HS-5 (cell line): Measurements from ENCODE around the gene NTRK3.

Source experiments
- DNase-seq: peaks from one replicate; pipeline ENCODE4 v3.0.0-alpha.2; 2012; ENCODE audit warnings: low read depth

Gene NTRK3

DNA sequence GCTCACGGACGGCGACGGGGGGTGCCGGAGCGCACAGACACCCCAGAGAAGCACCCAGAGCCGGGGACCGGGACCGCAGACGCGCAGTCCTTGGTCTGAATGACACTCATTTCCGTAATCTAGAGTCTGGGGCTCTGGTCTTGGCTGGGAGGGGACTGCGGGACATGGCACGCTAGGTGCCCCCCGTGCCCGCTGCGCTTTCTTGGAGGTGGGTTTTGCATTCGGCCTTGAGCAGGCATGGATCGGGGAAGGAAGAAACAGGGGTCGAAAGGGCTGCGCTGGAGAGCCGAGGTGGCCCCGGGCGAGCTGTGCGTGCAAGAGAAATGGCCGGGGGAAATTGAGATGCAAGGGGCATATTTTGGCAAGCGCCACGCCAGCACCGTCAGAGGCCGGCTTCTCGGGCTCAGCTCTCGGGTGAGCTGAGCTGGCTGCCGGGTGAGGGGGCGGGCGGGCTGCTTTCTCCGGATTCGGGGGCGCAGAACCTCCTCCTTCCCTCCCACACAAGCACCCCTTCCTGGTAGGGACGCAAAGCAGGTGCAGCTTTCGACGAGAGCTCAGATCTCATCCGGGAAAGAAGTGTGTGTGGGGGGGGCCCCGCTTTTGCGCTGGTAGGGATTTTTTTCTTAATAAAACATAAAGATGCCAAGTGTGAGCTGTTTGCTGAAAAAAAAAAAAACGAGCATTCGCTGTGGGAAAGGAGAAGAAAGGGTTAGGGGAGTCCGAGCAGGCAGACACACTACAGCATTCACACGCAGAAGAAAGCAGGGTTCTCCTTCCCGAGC lies 963 bp upstream of the NTRK3 start:
- DNase-seq, result no peak

DNA sequence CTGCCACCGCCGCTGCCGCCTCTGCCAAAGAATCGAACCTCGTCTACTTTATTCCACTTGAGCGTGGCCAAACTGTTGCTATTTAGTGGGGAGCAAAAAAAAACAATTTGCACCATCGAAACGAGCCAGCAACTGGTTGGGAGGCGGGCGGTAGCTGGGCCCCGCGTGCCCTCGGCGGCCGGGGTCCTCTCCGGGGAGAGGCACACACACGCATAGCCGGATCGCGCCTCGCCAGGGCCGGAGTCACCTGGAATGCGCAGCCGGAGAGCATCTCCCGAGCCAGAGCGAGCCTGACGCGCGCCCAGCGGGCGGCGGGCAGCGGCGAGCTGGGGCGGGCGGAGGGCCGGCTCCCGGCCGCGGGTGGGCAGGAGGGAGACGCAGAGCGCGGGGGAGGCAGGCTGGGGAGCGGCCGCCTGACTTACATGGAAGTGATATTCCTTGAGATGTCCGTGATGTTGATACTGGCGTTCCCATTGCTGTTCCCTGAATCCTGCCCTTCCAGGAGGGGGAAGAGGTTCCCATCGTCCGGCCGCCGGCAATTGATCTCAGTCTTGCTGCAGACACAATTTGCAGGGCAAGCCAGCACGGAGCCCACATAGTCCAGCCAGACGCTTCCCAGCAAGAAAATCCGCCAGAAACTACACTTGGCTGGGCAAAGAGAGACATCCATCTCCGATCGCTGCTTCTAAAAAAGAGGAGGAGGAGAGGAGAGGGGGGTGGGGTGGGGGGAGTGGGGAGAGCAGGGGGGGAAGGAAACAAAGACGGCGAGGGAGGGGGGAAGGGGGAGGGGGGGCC lies 858 bp downstream of the NTRK3 start:
- no peak for DNase-seq

DNA sequence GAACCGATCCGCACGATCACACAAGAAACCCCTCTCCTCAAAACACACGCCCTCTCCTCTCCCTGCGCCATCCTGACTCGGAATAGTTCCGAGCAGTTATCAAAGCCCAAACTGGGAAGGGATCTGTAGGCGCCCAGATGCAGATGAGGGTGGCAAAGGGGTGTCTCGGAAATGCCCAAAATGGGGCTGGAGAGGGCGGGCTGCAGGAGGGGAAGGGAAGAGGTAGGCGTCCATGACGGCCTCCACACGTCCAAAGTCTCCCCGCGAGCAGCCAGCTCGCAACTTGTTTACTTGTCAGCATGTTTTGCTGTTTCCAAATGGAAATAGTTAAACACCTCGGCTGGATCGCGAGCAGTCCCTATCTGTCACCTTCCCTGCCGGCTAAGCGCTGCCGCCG lies 1.5 kb downstream of the NTRK3 start:
- DNase-seq, result no peak

DNA sequence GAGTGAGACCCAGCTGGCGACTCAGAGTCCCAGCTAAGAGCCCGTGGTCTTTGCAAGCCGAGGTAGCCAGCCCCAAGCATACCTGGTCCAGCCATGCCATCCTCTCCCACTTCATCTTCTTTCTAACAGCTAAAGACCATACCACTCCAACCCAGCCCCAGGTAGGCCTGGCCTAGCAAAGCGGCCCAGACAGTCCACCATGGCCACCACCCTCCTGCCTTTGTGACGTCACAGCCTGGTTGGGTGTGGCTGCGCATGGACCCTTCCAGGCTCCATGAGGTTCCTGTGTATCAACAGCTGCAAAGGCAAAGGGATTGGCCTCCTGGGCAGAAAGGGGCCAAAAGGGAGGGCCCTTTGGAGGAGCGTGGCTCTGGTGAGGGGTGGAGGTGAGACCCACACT lies 4.1 kb downstream of the NTRK3 start:
- no peak for DNase-seq

DNA sequence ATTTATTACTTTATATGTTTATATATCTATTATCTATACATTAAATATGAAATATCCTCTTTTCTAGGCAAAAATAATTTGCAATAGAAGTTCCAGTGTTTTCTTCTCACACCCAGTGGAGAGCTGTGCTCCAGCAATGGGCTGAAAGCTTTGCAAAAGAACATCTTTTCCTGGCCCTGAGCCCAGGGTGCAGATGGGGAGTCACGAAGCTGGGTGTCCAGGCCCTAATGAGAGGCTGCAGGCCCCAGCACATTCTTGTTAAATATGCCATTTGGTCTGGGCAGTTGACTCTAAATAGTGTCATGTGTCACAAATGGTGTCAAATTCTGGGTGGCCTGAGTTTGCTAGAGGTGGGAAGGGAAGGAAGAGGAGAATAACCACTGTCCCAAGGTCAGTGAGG lies 5.7 kb downstream of the NTRK3 start:
- no peak for DNase-seq

GRCh38 chr15:88249220-88249619 lies 7.3 kb downstream of the NTRK3 start:
- no peak for DNase-seq

DNA sequence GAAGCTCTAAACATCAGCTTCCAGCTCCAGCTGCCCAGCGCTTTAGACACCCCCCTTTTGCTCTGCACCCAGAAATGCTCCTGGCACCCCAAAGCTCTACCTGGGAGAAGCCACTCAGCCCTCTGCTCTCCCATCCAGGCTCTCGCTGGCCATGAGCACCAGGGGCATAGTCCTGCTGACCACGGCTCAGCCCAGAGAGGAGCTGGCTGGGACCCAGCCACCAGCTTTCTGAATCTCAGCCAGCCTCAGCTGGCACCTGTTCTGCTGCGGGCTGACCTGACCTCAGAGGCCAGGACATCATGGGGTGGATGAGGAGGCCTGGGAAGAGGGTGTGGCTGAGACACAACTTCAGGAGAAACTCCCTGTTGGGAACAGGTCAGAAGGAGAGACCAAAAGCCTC lies 8.6 kb downstream of the NTRK3 start:
- no peak for DNase-seq

- DNase-seq, result peak; percentile 36
Measured at GRCh38 chr15:88246666-88247446, 9.7 kb downstream of the NTRK3 start.

GRCh38 chr15:88246081-88246480 lies 10.5 kb downstream of the NTRK3 start:
- DNase-seq, result no peak

DNA sequence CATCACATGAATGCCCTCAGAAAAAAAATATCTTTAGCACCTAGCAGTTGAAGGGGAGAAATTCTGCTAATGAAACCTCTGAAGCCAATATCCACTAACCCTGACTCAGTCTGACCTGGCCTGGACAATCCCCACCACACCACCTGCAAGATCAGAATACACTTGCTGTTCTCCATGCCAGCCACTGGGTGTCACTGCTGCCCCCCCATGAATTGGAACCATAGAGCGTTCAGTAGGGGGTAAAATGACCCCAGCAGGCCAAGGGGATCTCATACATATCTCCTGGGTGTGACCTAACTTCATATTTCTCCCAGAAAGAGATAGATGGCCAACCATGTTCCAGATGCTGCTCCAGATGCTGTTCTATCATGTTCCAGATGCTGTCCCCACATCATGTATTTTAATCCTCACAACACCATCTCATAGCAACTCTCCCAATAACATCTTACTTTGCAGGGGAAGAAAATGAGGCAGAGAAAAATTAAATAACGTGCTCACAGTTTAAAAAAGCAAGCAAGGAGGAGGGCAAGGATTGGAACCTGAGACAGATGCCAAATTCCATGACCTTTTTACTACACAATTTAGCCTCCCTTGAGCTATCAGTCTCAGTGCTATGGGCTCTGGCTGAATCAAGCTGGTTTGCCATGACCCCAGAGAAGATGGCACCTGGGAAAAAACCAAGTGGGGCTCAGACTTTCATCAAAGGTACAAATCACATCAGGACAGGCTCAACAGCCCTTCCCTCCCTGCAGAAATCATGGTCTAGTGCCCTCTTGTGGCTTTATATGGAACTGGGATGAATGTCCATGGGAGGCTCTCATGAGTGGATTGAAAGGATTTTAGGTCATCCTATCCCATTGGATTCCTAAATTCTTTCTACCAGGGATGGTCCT lies 12.4 kb downstream of the NTRK3 start:
- no peak for DNase-seq

DNA sequence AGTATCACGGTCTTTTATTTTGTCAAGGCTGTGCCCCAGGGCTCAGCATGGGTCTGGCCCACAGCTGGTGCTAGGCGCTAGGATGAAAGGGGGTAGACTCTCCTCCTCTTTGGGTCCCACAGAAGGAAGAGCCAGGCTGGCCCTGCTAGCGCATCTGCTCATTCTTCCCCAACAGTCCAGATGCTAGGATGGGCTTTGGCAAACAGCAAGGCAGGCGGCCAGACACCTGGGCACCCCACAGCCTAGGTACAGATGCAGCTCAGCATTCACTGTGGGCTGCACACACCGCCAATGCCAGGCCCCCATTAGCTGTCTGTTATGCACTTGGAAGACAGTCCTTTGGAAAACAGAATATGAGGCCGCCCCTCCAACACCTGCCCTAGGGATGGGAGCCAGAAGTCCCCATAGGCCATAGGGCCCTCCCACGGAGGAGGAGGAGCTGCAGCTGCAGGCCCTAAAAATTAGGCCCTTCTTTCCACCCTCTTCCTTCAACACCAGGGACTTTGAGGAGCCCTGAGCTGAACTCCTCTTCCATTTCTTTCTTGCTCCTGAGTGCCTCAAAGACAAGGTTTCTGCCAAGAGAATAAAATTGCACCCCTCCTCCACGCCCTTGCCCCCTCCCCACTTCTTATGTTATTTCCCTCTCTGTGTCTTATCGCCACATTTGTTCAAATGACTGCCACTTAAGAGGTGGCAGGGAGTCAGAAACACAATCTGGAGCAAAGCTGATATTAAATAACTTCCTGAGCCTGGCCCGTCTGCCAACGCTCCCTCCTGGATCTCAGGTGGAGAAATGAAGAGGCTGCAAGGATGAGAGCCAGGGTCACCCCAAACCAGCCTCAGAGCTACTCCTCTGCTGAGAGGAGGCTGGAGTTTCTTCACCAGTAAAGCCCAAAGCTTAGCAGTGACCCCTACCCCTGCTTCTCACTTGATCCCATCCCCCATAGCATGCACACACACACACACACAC lies 13.7 kb downstream of the NTRK3 start:
- no peak for DNase-seq

DNA sequence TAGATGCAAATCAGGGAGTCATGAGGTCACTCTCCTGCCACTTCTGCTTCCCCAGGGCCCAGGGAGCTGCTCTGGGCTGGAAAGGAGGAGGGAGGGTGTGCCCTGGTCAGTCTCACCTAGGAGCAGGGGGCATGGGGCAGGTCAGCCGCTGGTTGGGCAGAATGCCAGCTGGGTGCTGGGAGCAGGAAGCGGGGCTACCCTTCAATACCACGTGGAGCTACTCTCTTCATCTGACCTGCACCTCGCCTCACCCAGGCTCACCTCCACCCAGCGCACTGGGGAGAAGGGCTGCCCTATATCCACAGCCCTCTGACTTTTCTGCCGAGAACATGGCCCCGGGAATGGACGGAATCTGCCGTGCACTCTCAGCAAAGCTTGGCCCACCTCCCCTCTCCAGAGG lies 15.1 kb downstream of the NTRK3 start:
- DNase-seq, result no peak

DNA sequence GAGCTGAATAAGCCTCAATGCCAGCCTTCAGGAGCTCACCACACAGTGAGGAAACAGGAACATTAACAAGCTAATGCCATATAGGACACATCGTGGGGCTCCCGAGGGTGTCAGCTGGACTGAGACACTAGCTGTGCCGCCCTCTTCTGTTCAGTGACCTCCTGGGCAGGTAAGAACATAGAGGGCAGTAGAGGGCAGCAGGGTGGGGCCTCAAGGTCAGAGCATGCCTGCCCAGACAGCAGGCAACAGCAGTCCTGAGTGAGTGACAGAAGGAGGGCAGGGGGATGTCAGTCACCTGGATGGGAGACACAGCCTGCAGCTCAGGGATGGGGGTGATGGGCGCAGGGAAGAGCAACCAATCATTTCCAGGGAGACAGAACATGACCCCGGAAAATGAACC lies 15.5 kb downstream of the NTRK3 start:
- DNase-seq, result no peak

GRCh38 chr15:88239594-88239993 lies 16.9 kb downstream of the NTRK3 start:
- DNase-seq, result no peak

DNA sequence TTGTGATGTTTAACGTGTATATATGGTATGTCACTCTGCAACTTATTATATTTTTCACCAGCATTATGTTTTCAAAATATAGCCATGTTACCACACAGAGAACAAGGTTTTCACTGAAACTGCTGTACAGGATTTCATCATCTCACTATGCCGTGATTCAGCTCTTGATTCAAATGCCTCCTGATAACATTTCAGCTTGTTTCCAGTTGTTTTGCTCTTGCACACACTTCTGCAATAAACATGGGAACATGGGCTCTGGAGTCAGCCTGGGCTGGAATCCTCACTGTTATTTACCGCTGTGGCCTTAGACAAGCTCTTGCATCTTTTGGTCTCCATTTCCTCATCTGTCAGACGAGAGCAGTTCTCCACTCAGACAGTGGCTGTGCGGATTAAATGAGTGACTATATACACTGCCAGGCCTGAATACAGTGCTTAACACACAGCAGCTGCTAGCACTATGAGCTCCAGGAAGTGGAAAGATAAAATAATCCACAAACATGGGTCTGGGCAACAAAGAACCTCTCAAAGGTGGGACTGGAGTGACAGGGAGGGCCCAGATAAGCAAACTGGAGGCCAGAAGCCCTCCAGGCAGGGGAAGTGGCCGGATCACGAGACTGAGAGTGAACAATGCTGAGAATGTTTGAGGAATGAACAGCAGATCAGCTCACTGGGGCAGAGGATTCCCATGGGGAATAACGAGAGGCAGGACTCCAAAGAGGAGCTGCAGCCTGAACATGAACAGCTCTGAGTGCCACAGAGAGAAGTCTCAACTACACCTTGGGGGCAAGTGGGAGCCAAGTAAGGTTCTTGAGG lies 17.7 kb downstream of the NTRK3 start:
- no peak for DNase-seq

- no peak for DNase-seq
Measured at GRCh38 chr15:88234711-88235110, 21.8 kb downstream of the NTRK3 start.

DNA sequence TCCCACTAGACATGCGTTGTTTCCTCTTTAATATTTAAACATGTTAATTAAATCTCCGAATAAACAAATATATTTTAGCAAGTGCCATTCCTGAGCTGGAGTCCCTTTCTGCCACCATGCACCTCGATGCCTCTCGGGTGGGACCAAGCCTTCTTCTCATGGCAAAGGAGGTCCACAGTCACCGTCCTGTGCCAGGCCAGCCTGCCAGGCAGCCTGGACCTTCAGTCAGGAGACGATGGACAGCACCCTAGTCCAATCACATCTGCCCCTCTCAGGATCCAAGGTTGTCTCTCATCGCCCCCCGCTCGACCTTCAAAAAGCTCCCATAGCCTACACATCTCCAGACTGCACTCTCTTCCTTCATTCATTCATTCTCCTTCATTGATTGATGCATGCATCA lies 22.6 kb downstream of the NTRK3 start:
- no peak for DNase-seq

- no peak for DNase-seq
Measured at GRCh38 chr15:88232771-88233201, 23.8 kb downstream of the NTRK3 start.

- no peak for DNase-seq
Measured at GRCh38 chr15:88231909-88232644, 24.5 kb downstream of the NTRK3 start.
